GM06990 (cell line): ENCODE measurements around the gene NAB1.

Experiments used
- DNase-seq: peaks from one replicate; pipeline ENCODE4 v3.0.0-alpha.2; 2011; ENCODE audit not compliant: insufficient read length; ENCODE audit errors: extremely low read depth
- H3K27me3 ChIP-seq: replicated peaks from 2 replicates; pipeline ENCODE4 v1.6.0; 2011; ENCODE audit warnings: low read length; ENCODE audit not compliant: control insufficient read depth, insufficient read depth
- H3K36me3 ChIP-seq: 2 replicates; pipeline ENCODE4 v1.5.1; 2011; ENCODE audit warnings: low read length; ENCODE audit not compliant: control insufficient read depth, insufficient read depth
- H3K4me3 ChIP-seq: replicated peaks from 2 replicates; pipeline ENCODE4 v1.5.1; 2011; ENCODE audit warnings: low read depth, mild to moderate bottlenecking, control low read depth, low read length
- CTCF ChIP-seq: IDR thresholded peaks from 2 replicates; pipeline ENCODE4 v1.5.1; 2011; ENCODE audit warnings: low read length, control low read depth, mild to moderate bottlenecking, inconsistent platforms; ENCODE audit not compliant: insufficient read depth, poor library complexity, severe bottlenecking

Gene NAB1

GRCh38 chr2:190717764-190718651 is 69.1 kb downstream of the NAB1 start:
- H3K36me3 ChIP-seq, result no peaks in the 10 kb centered on the region
- DNase-seq, result no peak
- TF ChIP-seq CTCF, result no peak
- H3K4me3 ChIP-seq, result no peak overlapping the region
- H3K27me3 ChIP-seq, result no peaks in the 10 kb centered on the region

GRCh38 chr2:190718652-190719526 is 70.0 kb downstream of the NAB1 start:
- no peak overlapping the region for H3K4me3 ChIP-seq
- H3K36me3 ChIP-seq, result no peaks in the 10 kb centered on the region
- TF ChIP-seq CTCF, result no peak
- DNase-seq, result peak; percentile 42
- no peaks in the 10 kb centered on the region for H3K27me3 ChIP-seq

GRCh38 chr2:190720276-190720675 is 71.4 kb downstream of the NAB1 start:
- Histone ChIP-seq H3K4me3 (no peak overlapping the region), H3K27me3 (no peaks in the 10 kb centered on the region), H3K36me3 (no peaks in the 10 kb centered on the region)
- no peak for DNase-seq
- no peak for TF ChIP-seq CTCF

- Histone ChIP-seq H3K4me3 (no peak overlapping the region), H3K27me3 (no peaks in the 10 kb centered on the region), H3K36me3 (no peaks in the 10 kb centered on the region)
- peak; percentile 31 for DNase-seq
- no peak for TF ChIP-seq CTCF
These were observed 71.8 kb downstream of the NAB1 start for GRCh38 chr2:190720691-190721090.

GRCh38 chr2:190722061-190722759 is 73.3 kb downstream of the NAB1 start:
- DNase-seq, result peak; percentile 68
- TF ChIP-seq CTCF, result no peak
- no peaks in the 10 kb centered on the region for H3K27me3 ChIP-seq
- H3K36me3 ChIP-seq, result no peaks in the 10 kb centered on the region
- H3K4me3 ChIP-seq, result no peak overlapping the region; the same call in 1 of the 2 replicates
